CD8-positive, alpha-beta memory T cell (primary cell): Measurements from ENCODE around the gene TMOD1. TPM values are rescaled to one million over a fixed set of nuclear protein-coding genes. Genes with fewer than 3 reads are reported as not detected.
"Not testable (repeated sequence)": the region's sequence is repeated elsewhere in the genome, so short reads cannot be mapped to it uniquely, and the experiment has no call there.

Experiments
- CTCF ChIA-PET: fragments of 350-600 bp; sonication (Branson Sonifier 250); formaldehyde crosslinking; loops from one replicate; lab custom pipeline; 2021; ENCODE audit warnings: antibody characterized with exemption; lab: Charles Lee
- POLR2A ChIA-PET: fragments of 350-600 bp; sonication (Branson Sonifier 250); formaldehyde crosslinking; loops from one replicate; lab custom pipeline; 2021; ENCODE audit warnings: antibody characterized with exemption; lab: Charles Lee
- DNase-seq, 5 donors: peaks; one replicate each; pipeline versions ENCODE4 v3.0.0 to v3.0.0-alpha.2; 2020 to 2022; ENCODE audit warnings: mixed read lengths in 1 of 5
- H3K27ac ChIP-seq: one replicate; pipeline ENCODE4 v1.7.0; 2013; ENCODE audit warnings: low read depth, mild to moderate bottlenecking, low read length, moderate library complexity
- H3K27me3 ChIP-seq: 2 replicates; pipeline ENCODE4 v1.7.0; 2013; ENCODE audit warnings: low read length, mild to moderate bottlenecking; ENCODE audit not compliant: insufficient read depth, poor library complexity, severe bottlenecking
- H3K36me3 ChIP-seq: 2 replicates; pipeline ENCODE4 v1.7.0; 2013; ENCODE audit warnings: mild to moderate bottlenecking, low read length, moderate library complexity; ENCODE audit not compliant: insufficient read depth
- H3K4me1 ChIP-seq: 2 replicates; pipeline ENCODE4 v1.7.0; 2013; ENCODE audit warnings: mild to moderate bottlenecking, low read length, moderate library complexity; ENCODE audit not compliant: insufficient read depth
- H3K4me3 ChIP-seq: 2 replicates; pipeline ENCODE4 v1.7.0; 2013; ENCODE audit warnings: mild to moderate bottlenecking, low read length
- H3K9me3 ChIP-seq: 2 replicates; pipeline ENCODE4 v1.7.0; 2013; ENCODE audit warnings: mild to moderate bottlenecking, low read length
- H3K27ac Mint-ChIP-seq, 8 donors: one replicate each; pipeline ENCODE4 v1.8.0; 2020 to 2021; ENCODE audit warnings: mixed read lengths in 8 of 8, mild to moderate bottlenecking in 6 of 8, inconsistent platforms in 3 of 8, moderate library complexity in 3 of 8
- H3K27me3 Mint-ChIP-seq, 2 donors: one replicate each; pipeline ENCODE4 v1.8.0; 2020 to 2021; ENCODE audit warnings: mixed read lengths in 2 of 2, mild to moderate bottlenecking in 1 of 2, moderate library complexity in 1 of 2
- H3K36me3 Mint-ChIP-seq, 3 donors: one replicate each; pipeline ENCODE4 v1.8.0; 2020 to 2021; ENCODE audit warnings: mixed read lengths in 3 of 3, inconsistent platforms in 1 of 3, mild to moderate bottlenecking in 1 of 3
- H3K4me1 Mint-ChIP-seq, 3 donors: one replicate each; pipeline ENCODE4 v1.8.0; 2020 to 2021; ENCODE audit warnings: mixed read lengths in 3 of 3, inconsistent platforms in 1 of 3, mild to moderate bottlenecking in 1 of 3
- H3K4me3 Mint-ChIP-seq, 7 donors: one replicate each; pipeline ENCODE4 v1.8.0; 2020 to 2021; ENCODE audit warnings: mixed read lengths in 7 of 7, mild to moderate bottlenecking in 6 of 7, moderate library complexity in 4 of 7, inconsistent platforms in 2 of 7
- H3K9me3 Mint-ChIP-seq, 5 donors: one replicate each; pipeline ENCODE4 v1.8.0; 2020 to 2022; ENCODE audit warnings: mixed read lengths in 5 of 5, mild to moderate bottlenecking in 3 of 5, moderate library complexity in 2 of 5, inconsistent platforms in 1 of 5
- polyA plus RNA-seq: library from polyadenylated mRNA; unstranded; fragments of 300-500 nt; fragmentation: Illumina TruSeq; gene quantifications from one replicate; pipeline ENCODE4 v1.2.3, GENCODE V29; 2021
- total RNA-seq, 2 experiments: library from RNA; stranded (reverse); gene quantifications; one replicate each; pipeline ENCODE4 v1.2.3, GENCODE V29; 2021

The TMOD1 gene
- total and polyA plus RNA-seq, 3 experiments from 2014 or later = 1.2 to 1.5 (median 1.3) TPM

DNA sequence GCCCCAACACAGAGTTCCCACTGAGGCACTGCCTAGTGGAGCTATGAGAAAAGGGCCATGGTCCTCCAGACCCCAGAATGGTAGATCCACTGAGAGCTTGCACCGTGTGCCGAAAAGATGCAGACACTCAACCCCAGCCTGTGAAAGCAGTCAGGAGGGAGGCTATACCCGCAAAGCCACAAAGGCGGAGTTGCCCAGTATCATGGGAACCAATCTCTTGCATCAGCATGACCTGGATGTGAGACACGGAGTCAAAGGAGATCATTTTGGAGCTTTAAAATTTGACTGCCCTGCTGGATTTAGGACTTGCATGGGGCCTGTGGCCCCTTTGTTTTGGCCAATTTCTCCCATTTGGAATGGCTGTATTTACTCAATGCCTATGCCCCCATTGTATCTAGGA is 121.0 kb downstream of the TMOD1 start:
- H3K9me3 ChIP-seq, CTCF ChIA-PET, H3K27me3 Mint-ChIP-seq, DNase-seq, H3K27ac ChIP-seq, H3K4me3 Mint-ChIP-seq, H3K36me3 ChIP-seq, H3K4me1 ChIP-seq, H3K4me1 Mint-ChIP-seq, POLR2A ChIA-PET, H3K27ac Mint-ChIP-seq, H3K27me3 ChIP-seq, H3K4me3 ChIP-seq, H3K9me3 Mint-ChIP-seq: not testable (repeated sequence)
- H3K36me3 Mint-ChIP-seq = peaks cover 0 to 73% (median 28%) of the 10 kb centered on the region in 3 donors

DNA sequence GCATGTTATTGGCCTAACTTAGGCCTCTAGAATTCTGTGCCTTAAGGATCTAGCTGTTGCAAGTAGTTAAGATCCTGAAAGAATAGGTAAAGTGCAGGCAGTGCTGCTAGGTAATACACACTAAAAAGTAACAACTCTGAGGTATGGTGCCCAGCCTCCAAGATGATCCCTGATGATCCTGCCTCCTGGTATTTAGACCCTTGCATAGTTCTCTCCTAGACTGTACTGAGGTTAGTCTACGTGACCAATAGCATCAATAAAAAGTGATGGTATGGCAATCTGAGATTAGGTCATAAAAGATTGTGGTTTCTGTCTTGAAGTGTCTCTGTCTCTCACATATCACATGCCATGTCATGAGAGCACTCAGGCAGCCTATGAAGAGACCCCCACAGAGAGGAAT is 122.5 kb downstream of the TMOD1 start:
- Histone ChIP-seq H3K27ac (no peak overlapping the region), H3K36me3 (peaks cover 3% of the 10 kb centered on the region), H3K4me3 (no peak overlapping the region), H3K9me3 (no peaks in the 10 kb centered on the region), H3K27me3 (no peaks in the 10 kb centered on the region), H3K4me1 (no peaks in the 10 kb centered on the region)
- ChIA-PET POLR2A (no interaction called here), CTCF (interaction anchor here (2.4 kb wide), 1 partner anchor 9 kb away, joined by 9 read pairs; no protein-coding TSS in a partner anchor)
- Mint-ChIP-seq H3K27me3 (peaks cover 0 to 1% of the 10 kb centered on the region in 2 donors), H3K4me1 (peaks cover 2 to 8% (median 6%) of the 10 kb centered on the region in 3 donors), H3K27ac (no peak overlapping the region), H3K9me3 (no peaks in the 10 kb centered on the region), H3K4me3 (no peak overlapping the region), H3K36me3 (peaks cover 0 to 66% (median 20%) of the 10 kb centered on the region in 3 donors)
- no peak for DNase-seq

DNA sequence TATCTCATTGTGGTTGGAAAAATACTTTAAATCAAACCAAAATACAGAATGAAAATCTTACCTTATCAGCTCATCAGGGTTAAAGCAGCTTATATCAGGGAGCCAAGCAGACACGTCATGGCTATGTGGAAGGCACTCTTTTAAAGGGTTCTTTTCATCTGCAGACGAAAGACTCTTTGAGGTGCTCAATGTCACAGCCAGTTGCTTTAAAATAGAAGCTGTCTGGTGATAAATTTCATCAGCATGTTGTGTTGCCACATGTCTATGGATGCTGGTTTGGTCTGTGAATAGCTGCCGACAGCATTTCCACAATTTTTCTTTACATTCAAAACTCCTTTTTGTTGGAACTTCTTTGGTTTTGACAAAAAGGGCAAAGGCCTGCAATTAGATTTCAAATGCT is 124.2 kb downstream of the TMOD1 start:
- ChIA-PET POLR2A (no interaction called here), CTCF (interaction anchor here (1.4 to 2.4 kb wide), 2 partner anchors 10 to 27 kb away, joined by 3 to 9 read pairs; no protein-coding TSS in a partner anchor)
- Histone ChIP-seq H3K4me1 (no peaks in the 10 kb centered on the region), H3K27me3 (no peaks in the 10 kb centered on the region), H3K36me3 (peaks cover 3% of the 10 kb centered on the region), H3K9me3 (no peaks in the 10 kb centered on the region), H3K27ac (no peak overlapping the region), H3K4me3 (no peak overlapping the region)
- Mint-ChIP-seq H3K27me3 (peaks cover 0 to 1% of the 10 kb centered on the region in 2 donors), H3K27ac (no peak overlapping the region), H3K36me3 (peaks cover 0 to 60% (median 17%) of the 10 kb centered on the region in 3 donors), H3K4me3 (no peak overlapping the region), H3K4me1 (peaks cover 4 to 22% (median 19%) of the 10 kb centered on the region in 3 donors), H3K9me3 (no peaks in the 10 kb centered on the region)
- DNase-seq = no peak

GRCh38 chr9:97627624-97628023 is 126.2 kb downstream of the TMOD1 start:
- Histone ChIP-seq H3K27me3 (no peaks in the 10 kb centered on the region), H3K9me3 (no peaks in the 10 kb centered on the region), H3K27ac (no peak overlapping the region), H3K4me3 (no peak overlapping the region), H3K36me3 (no peaks in the 10 kb centered on the region), H3K4me1 (peaks cover 11% of the 10 kb centered on the region)
- DNase-seq = no peak
- Mint-ChIP-seq H3K4me3 (no peak overlapping the region), H3K36me3 (peaks cover 0 to 46% (median 12%) of the 10 kb centered on the region in 3 donors), H3K27me3 (peaks cover 0 to 1% of the 10 kb centered on the region in 2 donors), H3K9me3 (no peaks in the 10 kb centered on the region), H3K4me1 (peaks cover 13 to 37% (median 30%) of the 10 kb centered on the region in 3 donors), H3K27ac (peak overlapping the region in 1 of 8 donors; percentile 28)
- ChIA-PET CTCF (no interaction called here), POLR2A (no interaction called here)

DNA sequence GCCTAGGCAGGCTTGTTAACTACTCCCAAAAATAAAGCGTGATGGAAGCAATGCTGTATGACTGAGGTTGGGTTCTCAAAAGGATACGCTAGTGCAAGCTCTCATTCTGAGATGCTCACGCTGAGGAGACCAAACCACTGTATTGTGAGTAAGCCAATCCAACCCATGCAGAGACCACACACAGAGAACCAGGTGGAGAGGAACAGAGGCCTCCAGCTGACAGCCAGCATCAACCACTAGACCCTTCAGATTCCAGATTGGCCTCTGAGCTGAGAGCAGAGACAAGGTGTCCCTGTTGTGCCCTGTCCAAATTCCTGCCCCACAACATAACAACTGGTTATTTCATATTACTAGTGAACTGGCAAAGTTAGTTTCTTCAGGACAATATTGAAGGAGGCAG is 127.2 kb downstream of the TMOD1 start:
- no peak overlapping the region for H3K4me3 ChIP-seq
- H3K27ac Mint-ChIP-seq = peak overlapping the region in 1 of 8 donors; percentile 16
- no peaks in the 10 kb centered on the region for H3K9me3 Mint-ChIP-seq
- H3K36me3 Mint-ChIP-seq = peaks cover 0 to 48% (median 10%) of the 10 kb centered on the region in 3 donors
- no peak overlapping the region for H3K27ac ChIP-seq
- no peak for DNase-seq
- H3K4me1 ChIP-seq = peaks cover 12% of the 10 kb centered on the region
- ChIA-PET CTCF (interaction anchor here (1.0 to 1.5 kb wide), 2 partner anchors 30 to 216 kb away, joined by 3 read pairs; no protein-coding TSS in a partner anchor), POLR2A (no interaction called here)
- peaks cover 17 to 43% (median 32%) of the 10 kb centered on the region in 3 donors for H3K4me1 Mint-ChIP-seq
- no peaks in the 10 kb centered on the region for H3K9me3 ChIP-seq
- no peaks in the 10 kb centered on the region for H3K36me3 ChIP-seq
- peak overlapping the region in 1 of 7 donors; percentile 63 for H3K4me3 Mint-ChIP-seq
- H3K27me3 Mint-ChIP-seq = no peaks in the 10 kb centered on the region
- H3K27me3 ChIP-seq = no peaks in the 10 kb centered on the region

GRCh38 chr9:97629156-97629555 is 127.7 kb downstream of the TMOD1 start:
- H3K4me1 ChIP-seq = peaks cover 12% of the 10 kb centered on the region
- no peak overlapping the region for H3K27ac ChIP-seq
- ChIA-PET POLR2A (no interaction called here), CTCF (interaction anchor here (1.0 to 1.5 kb wide), 2 partner anchors 30 to 216 kb away, joined by 3 read pairs; no protein-coding TSS in a partner anchor)
- peaks cover 21 to 45% (median 34%) of the 10 kb centered on the region in 3 donors for H3K4me1 Mint-ChIP-seq
- no peaks in the 10 kb centered on the region for H3K27me3 ChIP-seq
- H3K36me3 ChIP-seq = no peaks in the 10 kb centered on the region
- no peaks in the 10 kb centered on the region for H3K9me3 Mint-ChIP-seq
- no peak overlapping the region for H3K4me3 ChIP-seq
- peaks cover 0 to 49% (median 8%) of the 10 kb centered on the region in 3 donors for H3K36me3 Mint-ChIP-seq
- peak overlapping the region in 1 of 8 donors; percentile 16 for H3K27ac Mint-ChIP-seq
- DNase-seq = no peak
- peak overlapping the region in 1 of 7 donors; percentile 63 for H3K4me3 Mint-ChIP-seq
- no peaks in the 10 kb centered on the region for H3K27me3 Mint-ChIP-seq
- H3K9me3 ChIP-seq = no peaks in the 10 kb centered on the region

DNA sequence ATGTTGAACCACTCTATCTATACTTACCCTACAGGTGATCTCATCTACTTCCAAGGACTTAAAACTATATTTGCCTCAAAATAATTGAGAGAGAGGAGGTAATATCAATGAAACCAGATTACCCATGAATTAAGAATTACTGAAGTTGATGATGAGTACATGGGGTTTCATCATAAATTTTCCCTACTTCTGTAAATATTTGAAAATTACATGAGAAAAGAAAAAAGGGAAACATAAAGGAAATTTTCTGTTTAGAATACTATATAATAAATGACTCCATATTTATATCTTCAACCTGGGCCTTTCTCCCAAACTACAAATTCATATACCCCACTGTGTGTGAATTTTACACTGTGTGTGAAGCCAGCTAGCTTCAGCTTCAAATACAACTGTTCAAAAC is 129.1 kb downstream of the TMOD1 start:
- H3K36me3 Mint-ChIP-seq = peaks cover 0 to 41% (median 6%) of the 10 kb centered on the region in 3 donors
- ChIA-PET CTCF (no interaction called here), POLR2A (no interaction called here)
- DNase-seq = no peak
- Histone ChIP-seq H3K9me3 (no peaks in the 10 kb centered on the region), H3K27ac (no peak overlapping the region), H3K36me3 (no peaks in the 10 kb centered on the region), H3K4me1 (peaks cover 24% of the 10 kb centered on the region), H3K4me3 (no peak overlapping the region), H3K27me3 (no peaks in the 10 kb centered on the region)
- H3K4me3 Mint-ChIP-seq = peak overlapping the region in 1 of 7 donors; percentile 6
- no peaks in the 10 kb centered on the region for H3K9me3 Mint-ChIP-seq
- H3K4me1 Mint-ChIP-seq = peaks cover 33 to 59% (median 46%) of the 10 kb centered on the region in 3 donors
- H3K27ac Mint-ChIP-seq = peak overlapping the region in 2 of 8 donors; percentile 25 to 28
- H3K27me3 Mint-ChIP-seq = no peaks in the 10 kb centered on the region

- peaks cover 0 to 33% (median 1%) of the 10 kb centered on the region in 3 donors for H3K36me3 Mint-ChIP-seq
- H3K9me3 Mint-ChIP-seq = no peaks in the 10 kb centered on the region
- POLR2A ChIA-PET = interaction anchor here (0.6 to 2.4 kb wide), 11 partner anchors 16 to 623 kb away, joined by 3 to 22 read pairs (median 4); partner anchors contain the start of genes ANP32B, NANS, TBC1D2 and TDRD7
- no peaks in the 10 kb centered on the region for H3K27me3 ChIP-seq
- peak overlapping the region; percentile 99 to 100 (median 100) for H3K27ac Mint-ChIP-seq
- CTCF ChIA-PET = interaction anchor here (0.9 to 2.8 kb wide), 5 partner anchors 14 to 245 kb away, joined by 3 to 19 read pairs (median 7); no protein-coding TSS in a partner anchor
- H3K4me3 ChIP-seq = peak overlapping the region; percentile 75
- H3K27ac ChIP-seq = peak overlapping the region; percentile 89
- H3K36me3 ChIP-seq = no peaks in the 10 kb centered on the region
- peak overlapping the region; percentile 95 to 99 (median 98) for H3K4me3 Mint-ChIP-seq
- peak in 1 of 5 donors; percentile 15 for DNase-seq
- no peaks in the 10 kb centered on the region for H3K27me3 Mint-ChIP-seq
- peaks cover 45 to 74% (median 61%) of the 10 kb centered on the region in 3 donors for H3K4me1 Mint-ChIP-seq
- peaks cover 39% of the 10 kb centered on the region for H3K4me1 ChIP-seq
- H3K9me3 ChIP-seq = no peaks in the 10 kb centered on the region
Observed at GRCh38 chr9:97632248-97632984, 130.9 kb downstream of the TMOD1 start.
